H1 (cell line): ENCODE results near the gene BCAS1. TPM values are rescaled to one million over a fixed set of nuclear protein-coding genes. Genes with fewer than 3 reads are reported as not detected.

Experiments
- CTCF ChIA-PET: fragments of 300-600 bp; sonication (Branson Sonifier 250); formaldehyde crosslinking; loops from one replicate; lab custom pipeline; 2021; ENCODE audit not compliant: partially characterized antibody; lab: Charles Lee
- POLR2A ChIA-PET: fragments of 300-600 bp; sonication (Branson Sonifier 250); formaldehyde crosslinking; loops from one replicate; lab custom pipeline; 2021; ENCODE audit warnings: inconsistent platforms; ENCODE audit not compliant: partially characterized antibody; lab: Charles Lee
- DNase-seq, 2 experiments: peaks; one replicate each; pipeline versions ENCODE4 v3.0.0 to v3.0.0-alpha.2; 2010 to 2022; ENCODE audit warnings: low spot score in 2 of 2, low read depth in 1 of 2, mixed read lengths in 1 of 2
- FAIRE-seq: peaks from 2 replicates; lab custom pipeline; 2011; peaks lifted over from hg19 to GRCh38; lab: Jason Lieb, UNC
- H2AFZ ChIP-seq: 2 replicates; pipeline ENCODE4 v1.8.1; 2012; ENCODE audit warnings: low read length, inconsistent platforms
- H2AK5ac ChIP-seq: 2 replicates; pipeline ENCODE4 v1.6.1; 2013; ENCODE audit warnings: low read depth, low read length
- H2BK120ac ChIP-seq: replicated peaks from 2 replicates; pipeline ENCODE3; 2013; ENCODE audit warnings: low read depth, low read length, inconsistent platforms
- H2BK12ac ChIP-seq: 2 replicates; pipeline ENCODE4 v1.6.1; 2013; ENCODE audit warnings: low read depth, low read length
- H2BK15ac ChIP-seq: 2 replicates; pipeline ENCODE4 v1.6.1; 2013; ENCODE audit warnings: low read length
- H2BK20ac ChIP-seq: 2 replicates; pipeline ENCODE4 v1.6.1; 2013; ENCODE audit warnings: low read length
- H2BK5ac ChIP-seq: 2 replicates; pipeline ENCODE4 v1.6.1; 2013; ENCODE audit warnings: low read depth, low read length
- H3K14ac ChIP-seq: 2 replicates; pipeline ENCODE4 v1.6.1; 2013; ENCODE audit warnings: inconsistent platforms; ENCODE audit not compliant: insufficient read length
- H3K18ac ChIP-seq: 2 replicates; pipeline ENCODE4 v1.6.1; 2013; ENCODE audit warnings: low read length; ENCODE audit errors: extremely low read depth
- H3K23ac ChIP-seq: 2 replicates; pipeline ENCODE4 v1.6.1; 2013; ENCODE audit warnings: inconsistent platforms; ENCODE audit not compliant: insufficient read length
- H3K23me2 ChIP-seq: 2 replicates; pipeline ENCODE4 v1.6.1; 2013; ENCODE audit warnings: low read depth, low read length
- H3K27ac ChIP-seq: 2 replicates; pipeline ENCODE4 v1.6.1; 2011; ENCODE audit warnings: low read depth, low read length, inconsistent platforms
- H3K27me3 ChIP-seq, 4 experiments: replicated peaks in 1 of 4; 1 replicate in 1 of 4; 2 replicates in 3 of 4; pipeline versions ENCODE4 v1.6.1 to v1.8.1; 2011 to 2013; ENCODE audit warnings: low read length in 3 of 4, mild to moderate bottlenecking in 3 of 4, inconsistent platforms in 2 of 4, mixed read lengths in 2 of 4, moderate library complexity in 1 of 4; ENCODE audit not compliant: control insufficient read depth in 3 of 4, insufficient read depth in 3 of 4; ENCODE audit errors: extremely low read depth in 1 of 4
- H3K36me3 ChIP-seq, 4 experiments: 2 replicates each; pipeline versions ENCODE4 v1.6.1 to v1.8.1; 2011 to 2013; ENCODE audit warnings: mild to moderate bottlenecking in 4 of 4, low read length in 3 of 4, moderate library complexity in 2 of 4, control low read depth in 1 of 4, inconsistent platforms in 1 of 4; ENCODE audit not compliant: insufficient read depth in 4 of 4, control insufficient read depth in 2 of 4
- H3K4ac ChIP-seq: replicated peaks from 2 replicates; pipeline ENCODE3; 2013; ENCODE audit warnings: low read length, low read depth, mixed read lengths, inconsistent platforms; ENCODE audit not compliant: insufficient read length
- H3K4me1 ChIP-seq, 4 experiments: replicated peaks in 1 of 4; 1 replicate in 1 of 4; 2 replicates in 3 of 4; pipeline versions ENCODE4 v1.6.1 to v1.8.1; 2011 to 2013; ENCODE audit warnings: low read length in 3 of 4, inconsistent platforms in 2 of 4, mixed read lengths in 1 of 4; ENCODE audit not compliant: insufficient read depth in 4 of 4, control insufficient read depth in 3 of 4
- H3K4me2 ChIP-seq, 2 experiments: 2 replicates each; pipeline versions ENCODE4 v1.6.1 to v1.8.1; 2011 to 2013; ENCODE audit warnings: low read depth in 2 of 2, low read length in 2 of 2, control low read depth in 1 of 2, inconsistent platforms in 1 of 2, mild to moderate bottlenecking in 1 of 2; ENCODE audit not compliant: insufficient read depth in 1 of 2
- H3K4me3 ChIP-seq, 4 experiments: fragments of 200-600, 300-600 bp in 1 of 4; sonication (generic), shearing (Covaris generic), sonication (Bioruptor Twin) in 1 of 4; 2 replicates each; pipeline versions ENCODE4 v1.5.1 to v1.8.1; 2011 to 2016; ENCODE audit warnings: low read length in 4 of 4, low read depth in 3 of 4, control low read depth in 2 of 4, inconsistent platforms in 2 of 4, mild to moderate bottlenecking in 2 of 4, mixed read lengths in 1 of 4, moderate library complexity in 1 of 4; ENCODE audit not compliant: insufficient read depth in 2 of 4; ENCODE audit errors: extremely low read depth in 1 of 4
- H3K56ac ChIP-seq: replicated peaks from 2 replicates; pipeline ENCODE3; 2013; ENCODE audit warnings: low read depth, mild to moderate bottlenecking, mixed read lengths, low read length, inconsistent platforms; ENCODE audit not compliant: insufficient read length
- H3K79me1 ChIP-seq: 2 replicates; pipeline ENCODE4 v1.6.1; 2013; ENCODE audit warnings: low read depth, low read length, control low read depth
- H3K79me2 ChIP-seq, 2 experiments: 2 replicates each; pipeline versions ENCODE4 v1.6.1 to v1.8.1; 2012 to 2013; ENCODE audit warnings: low read length in 2 of 2, mild to moderate bottlenecking in 2 of 2, inconsistent platforms in 1 of 2; ENCODE audit not compliant: insufficient read depth in 2 of 2, control insufficient read depth in 1 of 2
- H3K9ac ChIP-seq, 4 experiments: replicated peaks in 1 of 4; 1 replicate in 1 of 4; 2 replicates in 3 of 4; pipeline versions ENCODE4 v1.6.1 to v1.8.1; 2011 to 2013; ENCODE audit warnings: low read depth in 3 of 4, low read length in 3 of 4, control low read depth in 2 of 4, mild to moderate bottlenecking in 2 of 4, moderate library complexity in 2 of 4, inconsistent platforms in 1 of 4; ENCODE audit errors: extremely low read depth in 1 of 4
- H3K9me3 ChIP-seq, 2 experiments: 2 replicates each; pipeline versions ENCODE4 v1.6.1 to v1.8.1; 2012 to 2013; ENCODE audit warnings: mild to moderate bottlenecking in 2 of 2, moderate library complexity in 2 of 2, control low read depth in 1 of 2, inconsistent platforms in 1 of 2, low read depth in 1 of 2, low read length in 1 of 2, mixed read lengths in 1 of 2; ENCODE audit not compliant: insufficient read depth in 2 of 2
- H4K20me1 ChIP-seq, 2 experiments: replicated peaks in 1 of 2; 2 replicates each; pipeline versions ENCODE3 to v1.8.1; 2011 to 2013; ENCODE audit warnings: inconsistent platforms in 2 of 2, low read length in 2 of 2, mild to moderate bottlenecking in 1 of 2; ENCODE audit not compliant: insufficient read depth in 2 of 2, control insufficient read depth in 1 of 2
- H4K5ac ChIP-seq: 2 replicates; pipeline ENCODE4 v1.6.1; 2013; ENCODE audit warnings: low read length, low read depth, mixed read lengths, inconsistent platforms; ENCODE audit not compliant: insufficient read length
- H4K8ac ChIP-seq: 2 replicates; pipeline ENCODE4 v1.8.0; 2013; ENCODE audit warnings: mild to moderate bottlenecking, moderate library complexity, low read length, inconsistent platforms; ENCODE audit not compliant: insufficient read depth; ENCODE audit errors: extremely low read depth
- H4K91ac ChIP-seq: replicated peaks from 2 replicates; pipeline ENCODE3; 2013; ENCODE audit warnings: low read length, mixed read lengths, inconsistent platforms; ENCODE audit not compliant: insufficient read length
- BACH1 ChIP-seq: IDR thresholded peaks from 2 replicates; pipeline ENCODE4 v1.6.1; 2012; ENCODE audit warnings: low read length, improper control_type of control experiment
- CTBP2 ChIP-seq: IDR thresholded peaks from 2 replicates; pipeline ENCODE4 v1.7.0; 2011; ENCODE audit warnings: borderline replicate concordance, mild to moderate bottlenecking, moderate library complexity, mixed read lengths, low read length; ENCODE audit not compliant: insufficient read depth, insufficient read length
- EGR1 ChIP-seq: IDR thresholded peaks from 2 replicates; pipeline ENCODE4 v1.6.1; 2011; ENCODE audit warnings: low read depth, low read length, borderline replicate concordance
- FOSL1 ChIP-seq: IDR thresholded peaks from 2 replicates; pipeline ENCODE4 v1.6.1; 2011; ENCODE audit warnings: mild to moderate bottlenecking, low read depth, low read length, moderate library complexity; ENCODE audit not compliant: insufficient read depth
- JUN ChIP-seq: IDR thresholded peaks from 2 replicates; pipeline ENCODE4 v1.6.1; 2011; ENCODE audit warnings: low read depth, mild to moderate bottlenecking, improper control_type of control experiment, low read length
- KDM4A ChIP-seq: IDR thresholded peaks from one replicate; pipeline ENCODE4 v1.7.1; 2012; ENCODE audit warnings: low read depth, mild to moderate bottlenecking, moderate library complexity, low read length, inconsistent platforms; ENCODE audit not compliant: severe bottlenecking
- NRF1 ChIP-seq: IDR thresholded peaks from 2 replicates; pipeline ENCODE4 v1.6.1; 2011; ENCODE audit warnings: mild to moderate bottlenecking, low read depth, low read length, improper control_type of control experiment
- RBBP5 ChIP-seq: IDR thresholded peaks from 2 replicates; pipeline ENCODE4 v1.7.1; 2012; ENCODE audit warnings: low read depth, mild to moderate bottlenecking, inconsistent platforms, low read length, moderate library complexity, borderline replicate concordance
- RFX5 ChIP-seq: IDR thresholded peaks from 2 replicates; pipeline ENCODE4 v1.6.1; 2011; ENCODE audit warnings: low read depth, low read length, improper control_type of control experiment, borderline replicate concordance
- SIRT6 ChIP-seq: IDR thresholded peaks from one replicate; pipeline ENCODE4 v1.7.1; 2012; ENCODE audit warnings: low read length, inconsistent platforms
- SIX5 ChIP-seq: IDR thresholded peaks from 2 replicates; pipeline ENCODE4 v1.6.1; 2011; ENCODE audit warnings: mild to moderate bottlenecking, low read depth, low read length
- SP2 ChIP-seq: IDR thresholded peaks from 2 replicates; pipeline ENCODE4 v1.6.1; 2012; ENCODE audit warnings: mild to moderate bottlenecking, low read length, inconsistent platforms
- SP4 ChIP-seq: IDR thresholded peaks from 2 replicates; pipeline ENCODE4 v1.6.1; 2012; ENCODE audit warnings: low read length, inconsistent platforms
- TCF12 ChIP-seq: IDR thresholded peaks from 2 replicates; pipeline ENCODE4 v1.6.1; 2011; ENCODE audit warnings: low read depth, mild to moderate bottlenecking, low read length
- WGBS, 2 experiments: shearing (Covaris generic) in 1 of 2; methylation state at CpG; one replicate each; pipeline versions ENCODE4 v1.1.6 to v1.1.7; 2013 to 2015; ENCODE audit warnings: low lambda C conversion rate in 2 of 2, mixed read lengths in 2 of 2, inconsistent platforms in 1 of 2, low coverage in 1 of 2, missing lambda C conversion rate in 1 of 2; ENCODE audit not compliant: insufficient replicate concordance in 2 of 2, insufficient coverage in 1 of 2, insufficient read length in 1 of 2; ENCODE audit errors: extremely low coverage in 1 of 2, missing lambda C conversion rate in 1 of 2; 5-methylcytosine and 5-hydroxymethylcytosine counted together
- polyA plus RNA-seq, 7 experiments: library from polyadenylated mRNA; depleted of rRNA in 3 of 7; stranded (reverse) in 5 of 7; unstranded in 2 of 7; fragments of >200 nt in 5 of 7; fragments of 200-250 nt in 2 of 7; gene quantifications; 1 replicate in 5 of 7; 2 replicates in 1 of 7; 4 replicates in 1 of 7; pipeline versions ENCODE4 v1.2.1 to v1.2.3, GENCODE V29; 2011 to 2013; ENCODE audit warnings: missing spikeins in 2 of 7, mixed read lengths in 2 of 7
- total RNA-seq: library from RNA; stranded (reverse); fragmentation: NEBNext Ultra II Directional; extraction: Animal tissue kit (Norgen Biotek cat#: 25700); gene quantifications from 2 replicates; pipeline ENCODE4 v1.2.1, GENCODE V29; 2021
- TF ChIP-seq, protein P1 (sequence below): IDR thresholded peaks from 2 replicates; pipeline ENCODE4 v1.6.1; 2012; ENCODE audit warnings: inconsistent platforms

BCAS1 gene
- total and polyA plus RNA-seq, 2 of the 8 experiments (the other 6 are each of a cell fraction or from before 2014, with no cell fraction given) = 0.06 to 0.19 TPM

DNA sequence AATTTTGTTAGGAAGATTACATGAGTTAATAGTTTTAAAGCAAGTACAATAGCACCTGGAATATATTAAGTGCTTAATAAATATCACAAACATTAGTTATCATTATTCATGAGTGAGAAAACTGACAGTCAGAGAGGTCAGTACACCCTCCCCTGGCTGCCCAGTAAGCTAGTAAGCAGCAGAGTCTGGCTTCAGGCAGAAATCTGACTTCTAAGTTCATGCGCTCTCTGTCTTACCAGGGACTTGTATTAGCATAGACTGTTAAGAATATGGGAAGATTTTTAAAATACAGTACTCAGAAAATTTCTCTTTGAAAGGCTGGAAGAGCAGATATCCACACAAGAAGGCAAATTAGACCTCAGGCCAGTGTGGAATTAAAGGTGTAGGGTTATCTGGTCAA is 40.8 kb downstream of the BCAS1 start:
- Histone ChIP-seq H3K4me3 (no peak overlapping the region), H3K9me3 (no peaks in the 10 kb centered on the region), H4K5ac (no peak overlapping the region), H3K4me2 (no peak overlapping the region), H3K23ac (no peak overlapping the region), H3K4ac (no peak overlapping the region), H3K18ac (no peak overlapping the region), H3K23me2 (no peaks in the 10 kb centered on the region), H2BK20ac (no peak overlapping the region), H4K20me1 (no peaks in the 10 kb centered on the region), H3K4me1 (peaks cover 0 to 2% (median 0%) of the 10 kb centered on the region in 4 experiments; a peak in 2 of 7 replicates), H3K9ac (no peak overlapping the region), H2BK12ac (no peak overlapping the region), H3K14ac (no peak overlapping the region), H3K56ac (no peak overlapping the region), H3K36me3 (no peaks in the 10 kb centered on the region), H3K79me2 (no peaks in the 10 kb centered on the region), H2AK5ac (no peak overlapping the region), H2BK120ac (no peak overlapping the region), H2AFZ (no peak overlapping the region), H4K8ac (no peak overlapping the region), H3K27ac (no peak overlapping the region), H3K79me1 (no peaks in the 10 kb centered on the region), H4K91ac (no peak overlapping the region), H2BK5ac (no peak overlapping the region), H2BK15ac (no peak overlapping the region), H3K27me3 (no peaks in the 10 kb centered on the region)
- POLR2A ChIA-PET = no interaction called here
- FAIRE-seq (no peak), DNase-seq (no peak)
- WGBS, 2 experiments = 95% methylated on average over 1 of the region's 1 CpG; no CpG with 5 or more reads in 1 of the 2 experiments
- CTCF ChIA-PET = interaction anchor here (1.8 kb wide), 1 partner anchor 72 kb away, joined by 3 read pairs; no protein-coding TSS in a partner anchor
- TF ChIP-seq SIRT6 (no peak), KDM4A (no peak), JUN (no peak), BACH1 (no peak), TCF12 (no peak), SP2 (no peak), NRF1 (no peak), RFX5 (no peak), SIX5 (no peak), FOSL1 (no peak), EGR1 (no peak), SP4 (no peak), CTBP2 (no peak), RBBP5 (no peak)
- TF ChIP-seq, protein P1, sequence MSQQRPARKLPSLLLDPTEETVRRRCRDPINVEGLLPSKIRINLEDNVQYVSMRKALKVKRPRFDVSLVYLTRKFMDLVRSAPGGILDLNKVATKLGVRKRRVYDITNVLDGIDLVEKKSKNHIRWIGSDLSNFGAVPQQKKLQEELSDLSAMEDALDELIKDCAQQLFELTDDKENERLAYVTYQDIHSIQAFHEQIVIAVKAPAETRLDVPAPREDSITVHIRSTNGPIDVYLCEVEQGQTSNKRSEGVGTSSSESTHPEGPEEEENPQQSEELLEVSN = no peak
